D721Med (cell line): Measurements from ENCODE around the gene SERPIND1.
A peak's percentile ranks its signal among the peaks of the same experiment; 100 is the strongest.

Source experiments
- DNase-seq: peaks from one replicate; pipeline ENCODE4 v3.0.0; 2011; ENCODE audit warnings: low spot score; ENCODE audit not compliant: insufficient read length
- FAIRE-seq: peaks from 2 replicates; lab custom pipeline; 2011; peaks lifted over from hg19 to GRCh38; lab: Jason Lieb, UNC
- TF ChIP-seq, protein P1 (sequence below): IDR thresholded peaks from 2 replicates; pipeline ENCODE4 v1.5.1; 2012; ENCODE audit warnings: mild to moderate bottlenecking, control low read depth; ENCODE audit not compliant: insufficient read depth; ENCODE audit errors: missing control alignments

Gene SERPIND1

DNA sequence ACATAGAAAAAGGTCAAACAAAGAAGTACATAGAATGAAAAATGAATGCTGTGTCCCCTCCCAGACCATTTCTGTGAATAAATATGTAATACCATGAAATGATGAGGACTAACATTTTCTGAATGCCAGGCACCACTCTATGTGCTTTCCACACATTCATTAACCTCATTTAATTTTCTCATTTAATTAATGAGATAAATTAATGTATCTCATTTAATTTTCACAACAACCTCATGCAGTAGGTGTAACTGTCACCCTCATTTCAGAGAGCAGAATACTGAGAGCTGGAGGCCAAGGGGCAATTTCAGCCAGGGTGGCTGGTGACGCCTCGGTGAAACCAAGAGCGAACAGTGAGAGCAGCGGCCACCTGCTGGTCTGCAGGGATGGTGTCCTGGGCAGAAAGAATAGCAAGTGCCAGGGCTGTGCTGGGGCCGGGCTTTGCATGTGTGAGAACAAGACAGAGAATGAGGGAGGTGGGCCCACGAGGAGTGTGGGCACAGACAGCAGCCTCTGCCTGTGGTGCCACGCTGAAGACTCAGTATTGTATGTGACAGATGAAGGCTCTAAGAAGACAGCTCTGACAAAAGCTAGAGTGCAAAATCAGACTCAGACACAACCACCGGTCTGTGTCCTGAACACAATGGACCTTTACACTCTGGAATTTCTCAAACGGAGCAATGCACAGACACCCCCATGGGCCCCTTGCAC is 1.8 kb upstream of the SERPIND1 start:
- FAIRE-seq (no peak), DNase-seq (no peak)
- TF ChIP-seq, protein P1, sequence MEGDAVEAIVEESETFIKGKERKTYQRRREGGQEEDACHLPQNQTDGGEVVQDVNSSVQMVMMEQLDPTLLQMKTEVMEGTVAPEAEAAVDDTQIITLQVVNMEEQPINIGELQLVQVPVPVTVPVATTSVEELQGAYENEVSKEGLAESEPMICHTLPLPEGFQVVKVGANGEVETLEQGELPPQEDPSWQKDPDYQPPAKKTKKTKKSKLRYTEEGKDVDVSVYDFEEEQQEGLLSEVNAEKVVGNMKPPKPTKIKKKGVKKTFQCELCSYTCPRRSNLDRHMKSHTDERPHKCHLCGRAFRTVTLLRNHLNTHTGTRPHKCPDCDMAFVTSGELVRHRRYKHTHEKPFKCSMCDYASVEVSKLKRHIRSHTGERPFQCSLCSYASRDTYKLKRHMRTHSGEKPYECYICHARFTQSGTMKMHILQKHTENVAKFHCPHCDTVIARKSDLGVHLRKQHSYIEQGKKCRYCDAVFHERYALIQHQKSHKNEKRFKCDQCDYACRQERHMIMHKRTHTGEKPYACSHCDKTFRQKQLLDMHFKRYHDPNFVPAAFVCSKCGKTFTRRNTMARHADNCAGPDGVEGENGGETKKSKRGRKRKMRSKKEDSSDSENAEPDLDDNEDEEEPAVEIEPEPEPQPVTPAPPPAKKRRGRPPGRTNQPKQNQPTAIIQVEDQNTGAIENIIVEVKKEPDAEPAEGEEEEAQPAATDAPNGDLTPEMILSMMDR: no peak

DNA sequence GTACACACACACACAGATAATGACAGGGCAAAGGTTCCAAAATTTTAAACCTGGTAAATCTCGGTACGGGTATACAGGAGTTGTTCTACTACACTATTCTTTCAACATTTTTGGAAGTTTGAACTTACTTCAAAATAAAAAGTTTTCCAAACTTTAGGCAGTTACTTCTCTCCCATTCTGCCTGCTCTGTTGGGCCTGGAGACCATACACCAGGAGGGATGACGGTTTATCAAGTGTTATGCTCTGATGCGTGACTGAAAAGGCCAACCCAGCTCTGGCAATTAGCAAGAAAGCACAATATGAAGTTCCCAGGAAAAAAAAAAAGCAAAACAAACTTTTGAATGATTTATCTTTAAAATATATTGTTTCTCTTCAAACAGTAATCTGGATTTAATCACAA is 969 bp downstream of the SERPIND1 start:
- TF ChIP-seq, protein P1: no peak
- DNase-seq: no peak
- no peak for FAIRE-seq

DNA sequence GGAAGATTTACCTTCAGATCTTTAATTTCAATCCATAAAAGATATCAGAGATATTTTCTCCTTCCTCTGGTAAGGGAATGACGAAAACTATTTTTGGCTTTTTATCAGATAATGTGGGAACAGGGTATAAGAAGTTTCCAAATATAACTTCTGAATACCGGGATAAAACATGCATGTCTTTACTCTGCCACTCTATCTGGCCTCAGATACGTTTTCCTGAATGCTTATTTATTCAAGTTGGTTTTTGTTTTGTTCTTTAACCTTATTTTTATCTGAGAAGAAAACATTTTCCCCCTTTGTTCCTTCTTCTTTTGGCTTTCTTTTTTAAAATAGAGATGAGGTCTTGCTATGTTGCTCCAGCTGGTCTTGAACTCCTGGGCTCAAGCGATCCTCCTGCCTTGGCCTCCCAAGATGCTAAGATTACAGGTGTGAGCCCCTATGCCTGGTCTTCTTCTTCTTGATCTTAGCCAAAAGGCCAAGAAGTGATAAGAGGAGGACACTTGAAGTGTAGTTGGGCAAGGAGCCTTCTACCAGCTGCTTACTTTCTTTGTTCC is 1.5 kb downstream of the SERPIND1 start:
- TF ChIP-seq, protein P1: no peak
- DNase-seq (no peak), FAIRE-seq (no peak)

DNA sequence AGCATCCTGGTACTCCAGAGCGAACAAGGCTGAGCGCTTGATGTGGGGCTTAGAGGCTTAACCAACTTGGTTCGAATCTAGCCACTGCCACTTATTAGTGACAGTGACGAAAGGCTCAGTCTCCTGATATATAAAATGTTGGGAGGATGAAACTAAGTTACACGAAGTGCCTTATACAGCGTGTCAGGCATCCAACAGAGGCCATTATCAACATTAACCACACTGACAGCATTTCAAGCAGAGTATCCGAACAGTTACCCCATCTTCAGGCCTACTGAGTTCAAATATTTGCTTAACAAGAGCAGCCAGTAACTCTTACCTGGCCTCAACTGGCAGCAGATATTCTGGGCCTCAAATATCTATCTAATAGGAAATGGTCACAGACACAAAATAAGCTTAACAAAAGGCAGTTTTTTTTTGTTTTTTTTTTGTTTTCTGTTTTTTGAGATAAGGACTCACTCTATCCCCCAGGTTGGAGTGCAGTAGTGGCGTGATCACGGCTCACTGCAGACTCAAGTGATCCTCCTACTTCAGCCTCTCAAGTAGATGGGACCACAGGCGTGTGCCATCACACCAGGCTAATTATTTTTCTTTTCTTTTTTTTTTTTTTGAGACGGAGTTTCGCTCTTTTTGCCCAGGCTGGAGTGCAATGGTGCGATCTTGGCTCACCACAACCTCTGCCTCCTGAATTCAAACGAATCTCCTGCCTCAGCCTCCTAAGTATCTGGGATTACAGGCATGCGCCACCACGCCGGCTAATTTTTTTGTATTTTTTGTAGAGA is 2.9 kb downstream of the SERPIND1 start:
- DNase-seq: no peak
- no peak for FAIRE-seq
- TF ChIP-seq, protein P1: no peak

DNA sequence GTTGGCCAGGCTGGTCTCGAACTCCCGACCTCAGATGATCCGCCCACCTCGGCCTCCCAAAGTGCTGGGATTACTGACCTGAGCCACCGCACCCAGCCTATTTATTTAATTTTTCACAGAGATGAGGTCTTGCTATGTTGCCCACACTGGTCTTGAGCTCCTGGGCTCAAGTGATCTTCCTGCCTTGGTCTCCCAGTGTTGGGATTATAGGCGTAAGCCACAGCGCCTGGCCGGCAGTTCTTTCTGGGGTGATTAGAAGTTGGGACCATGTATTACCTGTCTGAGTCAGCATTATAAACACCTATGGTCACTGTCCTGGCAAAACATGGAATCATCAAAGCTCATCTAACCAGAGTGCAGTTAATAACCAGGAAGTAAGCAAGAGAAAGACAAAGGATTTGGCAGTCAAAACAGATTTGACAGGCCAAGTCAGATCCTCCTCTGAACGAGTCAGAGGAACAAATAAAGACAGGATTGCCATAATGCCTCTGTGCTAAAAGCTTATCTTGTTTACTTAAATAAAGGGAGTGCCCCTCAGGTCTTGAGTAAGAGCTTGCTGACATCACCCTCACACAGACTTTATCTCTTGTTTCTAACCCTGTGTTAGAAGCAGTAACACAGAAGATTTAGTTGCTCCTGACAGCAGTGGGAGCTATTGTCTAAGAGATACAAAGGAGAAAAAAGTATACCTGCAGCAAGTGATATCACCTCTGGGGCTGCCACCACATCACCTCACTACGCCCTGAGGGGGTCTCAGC is 3.7 kb downstream of the SERPIND1 start:
- DNase-seq (no peak), FAIRE-seq (no peak)
- TF ChIP-seq, protein P1: peak; percentile 27

DNA sequence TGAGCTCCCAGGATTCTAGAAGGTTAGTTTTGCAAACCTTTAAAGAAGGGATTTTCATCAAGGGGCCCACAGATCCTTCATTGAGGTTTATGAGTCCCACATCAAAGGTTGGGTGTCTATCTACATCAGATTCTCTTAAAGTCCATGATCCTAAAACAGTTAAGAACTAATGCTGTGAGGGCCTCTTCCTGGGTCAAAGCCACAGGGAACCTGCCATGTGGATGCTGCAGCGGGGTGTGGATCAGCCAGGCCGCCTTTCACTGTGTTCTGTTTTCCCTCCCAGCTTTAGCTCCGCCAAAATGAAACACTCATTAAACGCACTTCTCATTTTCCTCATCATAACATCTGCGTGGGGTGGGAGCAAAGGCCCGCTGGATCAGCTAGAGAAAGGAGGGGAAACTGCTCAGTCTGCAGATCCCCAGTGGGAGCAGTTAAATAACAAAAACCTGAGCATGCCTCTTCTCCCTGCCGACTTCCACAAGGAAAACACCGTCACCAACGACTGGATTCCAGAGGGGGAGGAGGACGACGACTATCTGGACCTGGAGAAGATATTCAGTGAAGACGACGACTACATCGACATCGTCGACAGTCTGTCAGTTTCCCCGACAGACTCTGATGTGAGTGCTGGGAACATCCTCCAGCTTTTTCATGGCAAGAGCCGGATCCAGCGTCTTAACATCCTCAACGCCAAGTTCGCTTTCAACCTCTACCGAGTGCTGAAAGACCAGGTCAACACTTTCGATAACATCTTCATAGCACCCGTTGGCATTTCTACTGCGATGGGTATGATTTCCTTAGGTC is 5.3 kb downstream of the SERPIND1 start:
- TF ChIP-seq, protein P1: no peak
- no peak for DNase-seq

More for the DNA sequence above, 5.3 kb downstream of the SERPIND1 start:
- no peak for FAIRE-seq
